GM23338 (cell line): ENCODE measurements around the gene ARFIP2.

Experiments
- CREB1 ChIP-seq: fragments of 250-450 bp; sonication (Bioruptor Pico); IDR thresholded peaks from 2 replicates; pipeline ENCODE4 v1.5.0; 2020; ENCODE audit warnings: low read depth, mild to moderate bottlenecking, moderate library complexity
- CTCF ChIP-seq, 2 experiments: fragments of 200-600 bp in 1 of 2; sonication (generic) in 1 of 2; conservative IDR thresholded peaks; 2 replicates each; pipeline versions ENCODE4 v1.5.1 to v1.6.1; 2016 to 2017; ENCODE audit warnings: antibody characterized with exemption in 2 of 2, low read depth in 2 of 2, mild to moderate bottlenecking in 2 of 2, moderate library complexity in 1 of 2
- EZH2 ChIP-seq: fragments of 200-600 bp; sonication (generic); IDR thresholded peaks from one replicate; pipeline ENCODE4 v1.8.0; 2017; ENCODE audit warnings: antibody characterized with exemption, mild to moderate bottlenecking, low read depth; ENCODE audit not compliant: unreplicated experiment
- EZH2phosphoT487 ChIP-seq: fragments of 200-600 bp; sonication (generic); IDR thresholded peaks from one replicate; pipeline ENCODE4 v1.8.1; 2018; ENCODE audit warnings: antibody characterized with exemption; ENCODE audit not compliant: unreplicated experiment
- JUNB ChIP-seq: IDR thresholded peaks from one replicate; pipeline ENCODE4 v1.6.1; 2016; ENCODE audit warnings: antibody characterized with exemption; ENCODE audit not compliant: unreplicated experiment
- POLR2AphosphoS5 ChIP-seq: IDR thresholded peaks from 2 replicates; pipeline ENCODE4 v1.6.1; 2016; ENCODE audit warnings: antibody characterized with exemption, low read depth
- REST ChIP-seq: IDR thresholded peaks from one replicate; pipeline ENCODE4 v1.6.1; 2018; ENCODE audit warnings: antibody characterized with exemption; ENCODE audit not compliant: unreplicated experiment
- ZNF114 ChIP-seq: fragments of 250-450 bp; sonication (Bioruptor Pico); IDR thresholded peaks from 2 replicates; pipeline ENCODE4 v1.5.0; 2020; ENCODE audit warnings: mild to moderate bottlenecking, moderate library complexity
- ZNF331 ChIP-seq: fragments of 250-450 bp; sonication (Bioruptor Pico); IDR thresholded peaks from 2 replicates; pipeline ENCODE4 v1.5.0; 2020; ENCODE audit warnings: low read depth, mild to moderate bottlenecking, moderate library complexity

- no peak for TF ChIP-seq CTCF (conservative IDR thresholded peaks at IDR 0.05; ENCODE audit: low read depth in 2 of 2)
- no peak for TF ChIP-seq REST
- no peak for TF ChIP-seq EZH2
- TF ChIP-seq POLR2AphosphoS5: no peak
- TF ChIP-seq CREB1 (CRISPR knock-in tag): no peak
- no peak for TF ChIP-seq ZNF114 (CRISPR knock-in tag)
- no peak for TF ChIP-seq ZNF331 (CRISPR knock-in tag)
- no peak for TF ChIP-seq JUNB
- no peak for TF ChIP-seq EZH2phosphoT487
Observed at GRCh38 chr11:6520265-6520664, 39.1 kb upstream of the ARFIP2 start.
